Endothelial cell of umbilical vein (primary cell): ENCODE data around the gene CHEK2. TPM values are rescaled to one million over a fixed set of nuclear protein-coding genes. Genes with fewer than 3 reads are reported as not detected.

Experiments
- BruUV-seq: library from RNA; stranded (reverse); fragments of 400-500 nt; replicated peaks from 2 replicates; lab custom pipeline; 2021; lab: Mats Ljungman, UMichigan
- CTCF ChIA-PET: fragments of 300-600, 350-600 bp; sonication (Branson Sonifier 250); formaldehyde crosslinking; loops from one replicate; lab custom pipeline; 2021; ENCODE audit warnings: antibody characterized with exemption, inconsistent platforms; lab: Charles Lee
- POLR2A ChIA-PET: fragments of 300-600, 350-600 bp; sonication (Branson Sonifier 250); formaldehyde crosslinking; loops from one replicate; lab custom pipeline; 2021; ENCODE audit warnings: antibody characterized with exemption, inconsistent platforms; lab: Charles Lee
- DNase-seq: peaks from one replicate; pipeline ENCODE4 v3.0.0-alpha.2; 2011; ENCODE audit warnings: low read depth, low spot score
- FAIRE-seq: peaks from 2 replicates; lab custom pipeline; 2011; peaks lifted over from hg19 to GRCh38; lab: Jason Lieb, UNC
- H2AFZ ChIP-seq: 2 replicates; pipeline ENCODE4 v1.6.0; 2012; ENCODE audit warnings: low read depth, low read length, control low read depth, inconsistent platforms
- H3K27ac ChIP-seq: 2 replicates; pipeline ENCODE4 v1.5.1; 2011; ENCODE audit warnings: low read depth, mild to moderate bottlenecking, control low read depth, low read length, moderate library complexity; ENCODE audit not compliant: insufficient read depth
- H3K27me3 ChIP-seq, 2 experiments: 2 replicates each; pipeline versions ENCODE4 v1.6.0 to v1.6.1; 2011; ENCODE audit warnings: low read length in 2 of 2, mixed read lengths in 1 of 2; ENCODE audit not compliant: control insufficient read depth in 2 of 2, insufficient read depth in 2 of 2
- H3K36me3 ChIP-seq, 2 experiments: 2 replicates in 1 of 2; 3 replicates in 1 of 2; pipeline ENCODE4 v1.5.1; 2011; ENCODE audit warnings: low read length in 2 of 2, mild to moderate bottlenecking in 1 of 2, moderate library complexity in 1 of 2; ENCODE audit not compliant: control insufficient read depth in 2 of 2, insufficient read depth in 2 of 2; ENCODE audit errors: extremely low read depth in 1 of 2
- H3K4me1 ChIP-seq: 3 replicates; pipeline ENCODE4 v1.5.1; 2011; ENCODE audit warnings: mild to moderate bottlenecking, low read length; ENCODE audit not compliant: control insufficient read depth, insufficient read depth; ENCODE audit errors: extremely low read depth
- H3K4me2 ChIP-seq: 2 replicates; pipeline ENCODE4 v1.6.1; 2011; ENCODE audit warnings: low read length, control low read depth, mixed read lengths; ENCODE audit not compliant: insufficient read depth
- H3K4me3 ChIP-seq, 3 experiments: fragments of 200-600 bp in 1 of 3; sonication (generic), shearing (Covaris generic) in 1 of 3; replicated peaks in 1 of 3; 2 replicates each; pipeline ENCODE4 v1.5.1; 2011 to 2016; ENCODE audit warnings: control low read depth in 3 of 3, low read length in 3 of 3, mild to moderate bottlenecking in 2 of 3, inconsistent platforms in 1 of 3, low read depth in 1 of 3, moderate library complexity in 1 of 3; ENCODE audit not compliant: insufficient read depth in 1 of 3
- H3K79me2 ChIP-seq: 2 replicates; pipeline ENCODE4 v1.6.0; 2012; ENCODE audit warnings: low read length, inconsistent platforms; ENCODE audit not compliant: control insufficient read depth, insufficient read depth
- H3K9ac ChIP-seq: replicated peaks from 2 replicates; pipeline ENCODE3; 2011; ENCODE audit warnings: low read length, control low read depth; ENCODE audit not compliant: insufficient read depth; ENCODE audit errors: extremely low read depth
- H3K9me1 ChIP-seq: replicated peaks from 3 replicates; pipeline ENCODE4 v1.6.0; 2011; ENCODE audit warnings: mild to moderate bottlenecking, low read length; ENCODE audit not compliant: control insufficient read depth, insufficient read depth; ENCODE audit errors: extremely low read depth
- H3K9me3 ChIP-seq: replicated peaks from 2 replicates; pipeline ENCODE4 v1.5.1; 2012; ENCODE audit warnings: low read length, inconsistent platforms; ENCODE audit not compliant: control insufficient read depth, insufficient read depth
- H4K20me1 ChIP-seq: replicated peaks from 2 replicates; pipeline ENCODE3; 2011; ENCODE audit warnings: mild to moderate bottlenecking, low read length; ENCODE audit not compliant: control insufficient read depth, insufficient read depth; ENCODE audit errors: extremely low read depth
- CTCF ChIP-seq, 2 donors: IDR thresholded peaks; 1 replicate in 1 of 2; 2 replicates in 1 of 2; pipeline ENCODE4 v1.5.1; 2011; ENCODE audit warnings: low read length in 2 of 2, mild to moderate bottlenecking in 2 of 2, moderate library complexity in 2 of 2, control low read depth in 1 of 2, inconsistent platforms in 1 of 2, low read depth in 1 of 2; ENCODE audit not compliant: insufficient read depth in 1 of 2; ENCODE audit errors: extremely low read depth in 1 of 2
- EZH2 ChIP-seq: IDR thresholded peaks from 2 replicates; pipeline ENCODE4 v1.6.1; 2012; ENCODE audit warnings: borderline replicate concordance, low read depth, mild to moderate bottlenecking, moderate library complexity, low read length, inconsistent platforms; ENCODE audit not compliant: severe bottlenecking
- FOS ChIP-seq: IDR thresholded peaks from 2 replicates; pipeline ENCODE4 v1.6.1; 2011; ENCODE audit warnings: mild to moderate bottlenecking, low read length, moderate library complexity, borderline replicate concordance; ENCODE audit not compliant: insufficient read depth
- GATA2 ChIP-seq: IDR thresholded peaks from 2 replicates; pipeline ENCODE4 v1.7.0; 2011; ENCODE audit warnings: low read depth, mild to moderate bottlenecking, moderate library complexity, mixed read lengths, low read length; ENCODE audit not compliant: insufficient read length, insufficient read depth
- JUN ChIP-seq: IDR thresholded peaks from 2 replicates; pipeline ENCODE4 v1.6.1; 2011; ENCODE audit warnings: borderline replicate concordance, low read depth; ENCODE audit not compliant: insufficient read length, insufficient read depth
- MAX ChIP-seq: IDR thresholded peaks from 2 replicates; pipeline ENCODE4 v1.6.1; 2011; ENCODE audit not compliant: insufficient read depth, insufficient read length
- MYC ChIP-seq: IDR thresholded peaks from one replicate; pipeline ENCODE4 v1.6.1; 2011; ENCODE audit warnings: mild to moderate bottlenecking, low read depth, low read length
- POLR2A ChIP-seq: IDR thresholded peaks from 2 replicates; pipeline ENCODE4 v1.6.1; 2012; ENCODE audit warnings: low read depth, mild to moderate bottlenecking, control low read depth, low read length
- POLR2AphosphoS5 ChIP-seq: IDR thresholded peaks from 2 replicates; pipeline ENCODE4 v1.6.1; 2012; ENCODE audit warnings: low read depth, mild to moderate bottlenecking, control low read depth, low read length, moderate library complexity; ENCODE audit not compliant: insufficient read depth
- dilution Hi-C: fragments of 300-500 bp; cut with MboI; formaldehyde crosslinking; loops from one replicate; pipeline ENCODE4 v1.15.0; 2019; ENCODE audit warnings: low sequenced_read_pairs; ENCODE audit not compliant: extremely low pct_ligation_motif_present
- intact Hi-C: fragments of 100-400 bp; cut with micrococcal nuclease; formaldehyde crosslinking; loops from one replicate; pipeline ENCODE4 v1.10.0; 2022
- polyA plus RNA-seq, 4 experiments: library from polyadenylated mRNA; depleted of rRNA in 3 of 4; stranded (reverse) in 3 of 4; unstranded in 1 of 4; fragments of >200 nt; gene quantifications; 2 replicates each; pipeline versions ENCODE4 v1.2.1 to v1.2.3, GENCODE V29; 2011 to 2012; ENCODE audit warnings: missing spikeins in 1 of 4
- total RNA-seq: library from RNA; stranded (reverse); gene quantifications from 2 replicates; pipeline ENCODE4 v1.2.3, GENCODE V29; 2021

The CHEK2 gene
- total and polyA plus RNA-seq, 2 donors (not counting 3 experiments of a cell fraction or from before 2014, with no cell fraction given), result 24.6 to 24.9 TPM

DNA sequence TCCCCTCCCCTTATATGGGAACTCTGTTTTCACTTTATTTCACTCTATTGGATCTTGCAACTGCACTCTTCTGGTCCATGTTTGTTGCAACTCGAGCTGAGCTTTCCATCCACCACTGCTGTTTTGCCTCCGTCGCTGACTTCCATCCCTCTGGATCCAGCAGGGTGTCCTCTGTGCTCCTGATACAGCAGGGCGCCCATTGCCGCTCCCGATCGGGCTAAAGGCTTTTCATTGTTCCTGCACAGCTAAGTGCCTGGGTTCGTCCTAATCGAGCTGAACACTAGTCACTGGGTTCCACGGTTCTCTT is 19.8 kb upstream of the CHEK2 start:
- ChIA-PET POLR2A (no interaction called here), CTCF (interaction anchor here (1.4 kb wide), 2 partner anchors 8 to 9 kb away, joined by 4 read pairs; no protein-coding TSS in a partner anchor)
- Histone ChIP-seq H3K9me1 (no peaks in the 10 kb centered on the region), H3K36me3 (no peaks in the 10 kb centered on the region), H3K79me2 (no peaks in the 10 kb centered on the region), H3K4me2 (no peak overlapping the region), H3K4me3 (no peak overlapping the region), H3K9me3 (no peaks in the 10 kb centered on the region), H4K20me1 (no peaks in the 10 kb centered on the region), H3K4me1 (no peaks in the 10 kb centered on the region), H3K9ac (no peak overlapping the region), H3K27ac (no peak overlapping the region), H2AFZ (no peak overlapping the region), H3K27me3 (no peaks in the 10 kb centered on the region)
- no peak for DNase-seq
- no TSS peak for BruUV-seq
- dilution Hi-C loops (no loop called here), intact Hi-C loops (no loop called here)
- no peak for FAIRE-seq
- TF ChIP-seq JUN (no peak), CTCF (IDR thresholded peaks at IDR 0.05; ENCODE audit: extremely low read depth in 1 of 2, insufficient read depth in 1 of 2, low read depth in 1 of 2, low read length in 2 of 2) (no peak)

DNA sequence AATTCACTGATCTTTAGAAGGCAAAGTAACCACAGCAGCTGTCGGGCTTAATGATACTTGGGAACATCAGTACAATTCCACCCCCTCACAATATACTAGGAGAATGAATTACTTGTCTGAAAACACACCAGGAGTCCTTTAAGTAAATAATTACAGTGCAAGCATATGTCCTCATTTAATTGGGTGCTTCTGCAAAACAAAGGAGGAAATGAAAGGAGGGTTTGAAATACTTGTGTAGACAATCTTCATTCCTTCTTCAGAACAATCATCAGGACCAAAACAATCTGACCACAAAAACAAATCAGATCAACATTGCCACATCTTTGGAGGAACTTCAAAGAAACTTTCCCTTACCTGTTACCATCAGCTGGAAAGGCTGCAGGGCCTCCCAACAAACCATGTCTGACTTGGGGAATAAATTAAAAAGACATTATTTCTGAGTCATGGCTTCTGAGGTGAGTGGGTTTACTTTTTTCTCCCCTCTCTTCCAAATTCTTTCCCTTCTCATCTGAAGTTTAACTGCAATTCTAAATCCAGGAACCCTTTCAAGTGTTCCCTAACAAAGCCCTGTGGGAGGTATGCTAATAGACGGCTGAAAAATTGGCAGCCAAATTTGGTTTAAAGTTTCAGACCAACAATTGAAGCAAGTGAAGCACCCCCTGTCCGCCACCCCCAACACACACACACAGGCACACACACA is 18.4 kb upstream of the CHEK2 start:
- Histone ChIP-seq H3K79me2 (no peaks in the 10 kb centered on the region), H3K36me3 (no peaks in the 10 kb centered on the region), H3K4me3 (no peak overlapping the region), H3K9ac (no peak overlapping the region), H3K27me3 (no peaks in the 10 kb centered on the region), H2AFZ (no peak overlapping the region), H4K20me1 (no peaks in the 10 kb centered on the region), H3K9me3 (no peaks in the 10 kb centered on the region), H3K4me2 (no peak overlapping the region), H3K4me1 (no peaks in the 10 kb centered on the region), H3K27ac (no peak overlapping the region), H3K9me1 (no peaks in the 10 kb centered on the region)
- no peak for DNase-seq
- intact Hi-C loops, result no loop called here
- CTCF ChIA-PET, result interaction anchor here (0.6 to 1.4 kb wide), 3 partner anchors 8 to 68 kb away, joined by 3 to 4 read pairs (median 4); no protein-coding TSS in a partner anchor
- dilution Hi-C loops, result no loop called here
- POLR2A ChIA-PET, result interaction anchor here (0.7 kb wide), 1 partner anchor 11 kb away, joined by 10 read pairs; no protein-coding TSS in a partner anchor
- no peak for TF ChIP-seq FOS
- no peak for TF ChIP-seq EZH2
- TF ChIP-seq JUN, result no peak
- no peak for TF ChIP-seq GATA2
- no peak for TF ChIP-seq MYC
- TF ChIP-seq MAX, result no peak
- TF ChIP-seq POLR2A, result no peak
- no peak for TF ChIP-seq CTCF (IDR thresholded peaks at IDR 0.05; ENCODE audit: extremely low read depth in 1 of 2, insufficient read depth in 1 of 2, low read depth in 1 of 2, low read length in 2 of 2)
- no peak for TF ChIP-seq POLR2AphosphoS5
- no peak for FAIRE-seq
- no TSS peak for BruUV-seq
